ENCODE data around the gene PNPLA1. TPM values are rescaled to one million over a fixed set of nuclear protein-coding genes. Genes with fewer than 3 reads are reported as not detected.
A peak's percentile ranks its signal among the peaks of the same experiment; 100 is the strongest.

The PNPLA1 gene
- total RNA-seq, 1 experiment from 2014 or later, result 0.17 TPM

DNA sequence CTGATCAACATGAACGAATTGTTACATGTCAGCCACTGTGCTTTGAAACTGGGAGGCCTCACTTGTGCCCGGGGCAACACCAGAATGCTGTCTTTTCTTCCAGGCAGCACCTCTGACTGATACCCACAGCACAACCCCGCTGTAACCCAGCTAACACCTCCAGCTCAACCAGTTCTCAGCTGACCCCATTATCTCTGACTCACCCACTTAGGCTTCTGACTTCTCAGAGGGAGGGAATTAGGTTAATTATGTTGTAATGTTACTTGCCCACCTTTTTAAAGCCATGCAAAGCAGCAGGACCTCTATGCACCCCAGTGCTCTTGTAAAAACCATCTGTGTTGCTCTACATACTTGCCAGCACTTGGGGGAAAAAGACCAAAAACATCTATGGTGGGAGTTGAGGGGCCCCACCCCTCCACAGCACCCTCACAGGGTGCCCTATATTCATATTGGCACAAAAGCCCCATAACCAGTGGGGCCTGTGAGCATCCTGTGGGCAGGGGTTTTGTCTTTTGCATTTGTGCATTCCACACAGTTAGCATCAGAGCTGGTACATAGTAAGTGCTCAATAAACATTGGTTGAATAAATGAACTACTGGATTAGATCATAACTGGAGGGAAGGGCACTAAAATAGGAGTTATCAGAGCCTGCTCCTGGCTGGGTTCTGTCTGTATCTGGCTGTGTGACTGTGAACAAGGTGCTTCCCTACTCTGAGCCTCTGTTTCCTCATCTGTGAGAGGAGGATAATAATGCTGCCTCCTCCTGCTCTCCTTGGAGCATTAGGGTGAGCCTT is 44.6 kb downstream of the PNPLA1 start:
- CTCF ChIA-PET, result interaction anchor here (0.8 kb wide), 1 partner anchor 710 kb away, joined by 4 read pairs; no protein-coding TSS in a partner anchor

DNA sequence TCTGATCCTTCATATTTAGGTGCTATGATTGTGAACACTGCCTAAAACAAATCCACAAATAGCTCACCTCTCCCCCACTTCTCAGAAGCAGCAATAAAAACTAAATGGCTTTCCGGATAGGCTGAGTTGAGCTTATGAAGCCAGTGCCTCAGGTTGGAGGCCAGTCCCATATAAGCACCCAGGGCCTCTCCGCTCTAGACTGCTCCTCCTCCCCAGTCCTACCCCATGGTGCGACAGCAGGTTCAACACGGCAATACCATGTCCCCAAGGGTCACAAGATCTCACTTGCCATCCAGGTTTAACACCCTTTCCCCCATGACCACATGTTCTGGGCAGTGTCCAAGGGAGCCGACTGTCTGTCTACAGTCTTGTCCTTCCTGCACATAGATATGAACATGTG is 46.1 kb downstream of the PNPLA1 start:
- no TSS peak for BruUV-seq (replicated peaks)
- ChIA-PET CTCF (no interaction called here), POLR2A (ENCODE audit: unreplicated experiment) (no interaction called here)
- H3K4me3 ChIP-seq, result no peak overlapping the region
- peaks cover 39% of the 10 kb centered on the region for H3K4me1 ChIP-seq (replicated peaks; ENCODE audit: insufficient read depth)
- no peak overlapping the region for H2AFZ ChIP-seq
- no peak overlapping the region for H3K27ac ChIP-seq
- H3K9me3 ChIP-seq (ENCODE audit: insufficient read depth, low read depth), result no peaks in the 10 kb centered on the region
- no peak for TF ChIP-seq EZH2 (IDR thresholded peaks at IDR 0.05; ENCODE audit: low read depth)
- TF ChIP-seq, protein P1, sequence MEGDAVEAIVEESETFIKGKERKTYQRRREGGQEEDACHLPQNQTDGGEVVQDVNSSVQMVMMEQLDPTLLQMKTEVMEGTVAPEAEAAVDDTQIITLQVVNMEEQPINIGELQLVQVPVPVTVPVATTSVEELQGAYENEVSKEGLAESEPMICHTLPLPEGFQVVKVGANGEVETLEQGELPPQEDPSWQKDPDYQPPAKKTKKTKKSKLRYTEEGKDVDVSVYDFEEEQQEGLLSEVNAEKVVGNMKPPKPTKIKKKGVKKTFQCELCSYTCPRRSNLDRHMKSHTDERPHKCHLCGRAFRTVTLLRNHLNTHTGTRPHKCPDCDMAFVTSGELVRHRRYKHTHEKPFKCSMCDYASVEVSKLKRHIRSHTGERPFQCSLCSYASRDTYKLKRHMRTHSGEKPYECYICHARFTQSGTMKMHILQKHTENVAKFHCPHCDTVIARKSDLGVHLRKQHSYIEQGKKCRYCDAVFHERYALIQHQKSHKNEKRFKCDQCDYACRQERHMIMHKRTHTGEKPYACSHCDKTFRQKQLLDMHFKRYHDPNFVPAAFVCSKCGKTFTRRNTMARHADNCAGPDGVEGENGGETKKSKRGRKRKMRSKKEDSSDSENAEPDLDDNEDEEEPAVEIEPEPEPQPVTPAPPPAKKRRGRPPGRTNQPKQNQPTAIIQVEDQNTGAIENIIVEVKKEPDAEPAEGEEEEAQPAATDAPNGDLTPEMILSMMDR (conservative IDR thresholded peaks at IDR 0.05), result no peak
- H3K9me2 ChIP-seq (ENCODE audit: insufficient read depth), result no peaks in the 10 kb centered on the region
- intact Hi-C loops (cut with micrococcal nuclease; ENCODE audit: unreplicated experiment), result no loop called here
- H3K36me3 ChIP-seq (ENCODE audit: low read depth), result no peaks in the 10 kb centered on the region
- no peaks in the 10 kb centered on the region for H3K79me2 ChIP-seq (ENCODE audit: low read depth)
- DNase-seq, result no peak
- H3F3A ChIP-seq (ENCODE audit: insufficient read depth, low read depth), result peaks cover 16% of the 10 kb centered on the region
- H4K20me1 ChIP-seq (ENCODE audit: insufficient read depth), result no peaks in the 10 kb centered on the region
- peak overlapping the region; percentile 26; the same call in 1 of the 2 replicates for H3K4me2 ChIP-seq
- no peaks in the 10 kb centered on the region for H3K27me3 ChIP-seq (ENCODE audit: insufficient read depth, low read depth)

More for the DNA sequence above, 44.6 kb downstream of the PNPLA1 start:
- H3K4me1 ChIP-seq (replicated peaks; ENCODE audit: insufficient read depth), result peaks cover 39% of the 10 kb centered on the region
- H3K27me3 ChIP-seq (ENCODE audit: insufficient read depth, low read depth), result no peaks in the 10 kb centered on the region
- DNase-seq, result peak; percentile 80 to 96
- TF ChIP-seq, protein P1 (conservative IDR thresholded peaks at IDR 0.05), result no peak
- TF ChIP-seq EZH2 (IDR thresholded peaks at IDR 0.05; ENCODE audit: low read depth), result no peak
- H3K27ac ChIP-seq, result peak overlapping the region; percentile 72
- POLR2A ChIA-PET (ENCODE audit: unreplicated experiment), result interaction anchor here (0.5 to 0.7 kb wide), 4 partner anchors 30 to 389 kb away, joined by 3 to 8 read pairs (median 5); partner anchors contain the start of gene MAPK14
- H2AFZ ChIP-seq, result no peak overlapping the region
- BruUV-seq (replicated peaks), result no TSS peak
- H3K9me2 ChIP-seq (ENCODE audit: insufficient read depth), result no peaks in the 10 kb centered on the region
- H3K4me2 ChIP-seq, result peak overlapping the region; percentile 65
- H3K79me2 ChIP-seq (ENCODE audit: low read depth), result no peaks in the 10 kb centered on the region
- peak overlapping the region; percentile 25; the same call in 1 of the 2 replicates for H3K4me3 ChIP-seq
- H3K36me3 ChIP-seq (ENCODE audit: low read depth), result no peaks in the 10 kb centered on the region
- peaks cover 16% of the 10 kb centered on the region for H3F3A ChIP-seq (ENCODE audit: insufficient read depth, low read depth)
- intact Hi-C loops (cut with micrococcal nuclease; ENCODE audit: unreplicated experiment), result no loop called here
- no peaks in the 10 kb centered on the region for H3K9me3 ChIP-seq (ENCODE audit: insufficient read depth, low read depth)
- H4K20me1 ChIP-seq (ENCODE audit: insufficient read depth), result no peaks in the 10 kb centered on the region

DNA sequence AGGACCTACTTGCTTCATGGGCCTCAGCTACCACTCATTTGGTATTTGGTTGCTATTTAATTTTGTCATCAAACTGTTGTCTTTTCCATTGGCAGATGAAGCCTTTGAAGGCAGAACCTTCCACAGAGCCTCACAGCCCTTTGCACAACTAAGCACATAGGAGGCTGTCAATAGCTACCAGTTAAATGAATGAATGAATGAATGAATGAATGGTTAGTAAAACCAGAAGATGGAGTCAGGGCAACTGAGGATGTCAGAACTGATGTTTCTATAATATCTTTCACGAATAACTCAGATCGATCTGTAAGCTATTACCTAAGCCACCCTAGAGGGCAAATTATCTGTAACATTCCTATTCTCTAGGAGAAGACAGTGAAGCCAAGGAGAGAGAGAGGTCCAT is 47.8 kb downstream of the PNPLA1 start:
- TF ChIP-seq, protein P1 (conservative IDR thresholded peaks at IDR 0.05), result no peak
- TF ChIP-seq EZH2 (IDR thresholded peaks at IDR 0.05; ENCODE audit: low read depth), result no peak
- BruUV-seq (replicated peaks), result no TSS peak
- Histone ChIP-seq H3K4me1 (replicated peaks; ENCODE audit: insufficient read depth) (peaks cover 37% of the 10 kb centered on the region), H3K27ac (no peak overlapping the region), H4K20me1 (ENCODE audit: insufficient read depth) (no peaks in the 10 kb centered on the region), H3K36me3 (ENCODE audit: low read depth) (no peaks in the 10 kb centered on the region), H3K79me2 (ENCODE audit: low read depth) (no peaks in the 10 kb centered on the region), H3K27me3 (ENCODE audit: insufficient read depth, low read depth) (no peaks in the 10 kb centered on the region), H3K9me3 (ENCODE audit: insufficient read depth, low read depth) (no peaks in the 10 kb centered on the region), H3K4me3 (no peak overlapping the region), H2AFZ (no peak overlapping the region), H3F3A (ENCODE audit: insufficient read depth, low read depth) (peaks cover 16% of the 10 kb centered on the region), H3K9me2 (ENCODE audit: insufficient read depth) (no peaks in the 10 kb centered on the region), H3K4me2 (no peak overlapping the region)
- ChIA-PET POLR2A (ENCODE audit: unreplicated experiment) (no interaction called here), CTCF (interaction anchor here (0.5 kb wide), 1 partner anchor 271 kb away, joined by 3 read pairs; no protein-coding TSS in a partner anchor)
- DNase-seq, result no peak
- intact Hi-C loops (cut with micrococcal nuclease; ENCODE audit: unreplicated experiment), result no loop called here
